Limb (tissue), 2 donors: ENCODE measurements around the gene MAGEA6.
"Not testable (repeated sequence)": the region's sequence is repeated elsewhere in the genome, so short reads cannot be mapped to it uniquely, and the experiment has no call there.

ENCODE experiments used
- DNase-seq, 2 donors: peaks; one replicate each; pipeline ENCODE4 v3.0.0-alpha.2; 2016; ENCODE audit errors: extremely low spot score in 2 of 2

Gene MAGEA6

DNA sequence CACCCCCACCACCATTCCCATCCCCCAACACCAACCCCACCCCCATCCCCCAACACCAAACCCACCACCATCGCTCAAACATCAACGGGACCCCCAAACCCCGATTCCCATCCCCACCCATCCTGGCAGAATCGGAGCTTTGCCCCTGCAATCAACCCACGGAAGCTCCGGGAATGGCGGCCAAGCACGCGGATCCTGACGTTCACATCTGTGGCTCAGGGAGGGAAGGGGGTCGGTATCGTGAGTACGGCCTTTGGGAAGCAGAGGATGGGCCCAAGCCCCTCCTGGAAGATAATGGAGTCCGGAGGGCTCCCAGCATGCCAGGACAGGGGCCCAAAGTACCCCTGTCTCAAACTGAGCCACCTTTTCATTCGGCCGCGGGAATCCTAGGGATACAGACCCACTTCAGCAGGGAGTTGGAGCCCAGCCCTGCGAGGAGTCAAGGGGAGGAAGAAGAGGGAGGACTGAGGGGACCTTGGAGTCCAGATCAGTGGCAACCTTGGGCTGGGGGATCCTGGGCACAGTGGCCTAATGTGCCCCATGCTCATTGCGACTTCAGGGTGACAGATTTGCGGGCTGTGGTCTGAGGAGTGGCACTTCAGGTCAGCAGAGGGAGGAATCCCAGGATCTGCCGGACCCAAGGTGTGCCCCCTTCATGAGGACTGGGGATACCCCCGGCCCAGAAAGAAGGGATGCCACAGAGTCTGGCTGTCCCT lies 35.2 kb downstream of the MAGEA6 start:
- not testable (repeated sequence) for DNase-seq

DNA sequence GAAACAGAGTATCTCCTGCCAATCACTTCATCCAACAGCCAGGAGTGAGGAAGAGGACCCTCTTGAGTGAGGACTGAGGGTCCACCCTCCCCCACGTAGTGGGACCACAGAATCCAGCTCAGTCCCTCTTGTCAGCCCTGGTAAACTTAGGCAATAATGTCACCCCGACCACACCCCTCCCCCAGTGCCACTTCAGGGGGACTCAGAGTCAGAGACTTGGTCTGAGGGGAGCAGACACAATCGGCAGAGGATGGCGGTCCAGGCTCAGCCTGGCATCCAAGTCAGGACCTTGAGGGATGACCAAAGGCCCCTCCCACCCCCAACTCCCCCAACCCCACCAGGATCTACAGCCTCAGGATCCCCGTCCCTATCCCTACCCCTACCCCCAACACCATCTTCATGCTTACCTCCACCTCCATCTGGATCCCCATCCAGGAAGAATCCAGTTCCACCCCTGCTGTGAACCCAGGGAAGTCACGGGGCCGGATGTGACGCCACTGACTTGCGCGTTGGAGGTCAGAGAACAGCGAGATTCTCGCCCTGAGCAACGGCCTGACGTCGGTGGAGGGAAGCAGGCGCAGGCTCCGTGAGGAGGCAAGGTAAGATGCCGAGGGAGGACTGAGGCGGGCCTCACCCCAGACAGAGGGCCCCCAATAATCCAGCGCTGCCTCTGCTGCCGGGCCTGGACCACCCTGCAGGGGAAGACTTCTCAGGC lies 36.1 kb downstream of the MAGEA6 start, which contains the start of the genes CSAG1 and MAGEA12:
TSS of gene CSAG1 (minus strand) at position 461 of the 715 bp plus-strand sequence. CDS start 1,261 bp downstream, outside the sequence.
TSS of gene MAGEA12 (plus strand) at position 497 of the 715 bp plus-strand sequence. CDS start 2,405 bp downstream, outside the sequence.
- no peak for DNase-seq

DNA sequence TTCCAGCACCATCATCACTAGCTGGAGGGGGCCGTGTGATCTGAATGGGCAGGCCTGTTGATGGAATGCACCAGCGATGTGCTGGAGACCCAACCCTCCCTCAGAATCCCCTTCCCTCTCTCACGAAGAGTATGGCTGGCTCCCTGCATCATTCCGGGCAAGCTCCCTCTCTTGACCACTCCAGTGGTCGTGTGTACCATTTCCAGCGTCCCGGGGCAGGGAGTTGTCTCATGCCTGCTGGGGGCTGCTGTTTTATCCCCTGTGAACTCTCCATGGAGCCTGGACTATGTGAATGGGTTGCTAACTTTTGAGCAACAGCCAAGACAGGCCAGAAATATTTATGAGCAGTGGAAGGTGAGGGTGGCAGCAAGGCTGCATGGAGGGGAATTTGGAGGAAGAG lies 44.1 kb downstream of the MAGEA6 start:
- no peak for DNase-seq
